Nephron (organoid): ENCODE results near the gene TACC3.

Experiments
- H3K27ac Mint-ChIP-seq, 3 experiments: 2 replicates each; pipeline ENCODE4 v1.8.0; 2020; ENCODE audit warnings: mixed read lengths in 3 of 3, mild to moderate bottlenecking in 2 of 3, moderate library complexity in 1 of 3
- H3K27me3 Mint-ChIP-seq: 2 replicates; pipeline ENCODE4 v1.8.0; 2021; ENCODE audit warnings: low read depth, mild to moderate bottlenecking, moderate library complexity, mixed read lengths
- H3K36me3 Mint-ChIP-seq: 2 replicates; pipeline ENCODE4 v1.8.0; 2020; ENCODE audit warnings: low read depth, mixed read lengths
- H3K4me1 Mint-ChIP-seq: 2 replicates; pipeline ENCODE4 v1.8.0; 2020; ENCODE audit warnings: mixed read lengths
- H3K4me3 Mint-ChIP-seq, 3 experiments: 2 replicates each; pipeline ENCODE4 v1.8.0; 2020; ENCODE audit warnings: mild to moderate bottlenecking in 3 of 3, mixed read lengths in 3 of 3, moderate library complexity in 2 of 3
- H3K9me3 Mint-ChIP-seq: 2 replicates; pipeline ENCODE4 v1.8.0; 2020; ENCODE audit warnings: mixed read lengths
- TF ChIP-seq, protein P1 (sequence below), 3 experiments: fragments of 200-600 bp; sonication (generic); IDR thresholded peaks; one replicate each; pipeline ENCODE4 v1.5.0; 2021; ENCODE audit warnings: antibody characterized with exemption in 3 of 3; ENCODE audit not compliant: unreplicated experiment in 3 of 3

Gene TACC3

GRCh38 chr4:1752284-1753041, 31.1 kb downstream of the TACC3 start:
- Mint-ChIP-seq H3K27ac (no peak overlapping the region), H3K27me3 (no peaks in the 10 kb centered on the region), H3K9me3 (no peaks in the 10 kb centered on the region), H3K4me3 (no peak overlapping the region), H3K36me3 (no peaks in the 10 kb centered on the region), H3K4me1 (no peaks in the 10 kb centered on the region)
- TF ChIP-seq, protein P1, sequence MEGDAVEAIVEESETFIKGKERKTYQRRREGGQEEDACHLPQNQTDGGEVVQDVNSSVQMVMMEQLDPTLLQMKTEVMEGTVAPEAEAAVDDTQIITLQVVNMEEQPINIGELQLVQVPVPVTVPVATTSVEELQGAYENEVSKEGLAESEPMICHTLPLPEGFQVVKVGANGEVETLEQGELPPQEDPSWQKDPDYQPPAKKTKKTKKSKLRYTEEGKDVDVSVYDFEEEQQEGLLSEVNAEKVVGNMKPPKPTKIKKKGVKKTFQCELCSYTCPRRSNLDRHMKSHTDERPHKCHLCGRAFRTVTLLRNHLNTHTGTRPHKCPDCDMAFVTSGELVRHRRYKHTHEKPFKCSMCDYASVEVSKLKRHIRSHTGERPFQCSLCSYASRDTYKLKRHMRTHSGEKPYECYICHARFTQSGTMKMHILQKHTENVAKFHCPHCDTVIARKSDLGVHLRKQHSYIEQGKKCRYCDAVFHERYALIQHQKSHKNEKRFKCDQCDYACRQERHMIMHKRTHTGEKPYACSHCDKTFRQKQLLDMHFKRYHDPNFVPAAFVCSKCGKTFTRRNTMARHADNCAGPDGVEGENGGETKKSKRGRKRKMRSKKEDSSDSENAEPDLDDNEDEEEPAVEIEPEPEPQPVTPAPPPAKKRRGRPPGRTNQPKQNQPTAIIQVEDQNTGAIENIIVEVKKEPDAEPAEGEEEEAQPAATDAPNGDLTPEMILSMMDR (IDR thresholded peaks at IDR 0.05; ENCODE audit: unreplicated experiment in 3 of 3), result peak in 1 of 3 experiments; percentile 10

DNA sequence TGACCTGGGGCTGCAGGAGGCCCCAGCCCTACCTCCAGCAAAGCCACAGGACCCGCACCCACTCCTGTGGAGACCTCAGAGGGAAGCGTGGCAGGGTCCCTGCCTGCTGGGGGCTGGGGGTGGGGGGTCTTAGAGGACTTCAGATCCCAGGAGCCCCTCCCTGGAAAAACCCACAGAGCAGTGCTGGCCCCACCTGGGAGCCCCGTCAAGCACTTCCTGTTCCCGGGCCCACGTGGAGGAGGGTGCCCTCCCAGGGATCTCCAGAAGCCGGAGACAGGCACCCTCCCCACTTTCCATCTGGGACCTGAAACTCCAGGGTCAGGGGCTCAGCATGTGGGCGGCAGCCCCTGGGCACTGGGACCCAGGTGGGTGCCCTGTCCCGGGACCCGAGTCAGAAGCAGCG, 32.0 kb downstream of the TACC3 start:
- TF ChIP-seq, protein P1 (IDR thresholded peaks at IDR 0.05; ENCODE audit: unreplicated experiment in 3 of 3), result no peak
- Mint-ChIP-seq H3K4me1 (no peaks in the 10 kb centered on the region), H3K27ac (no peak overlapping the region), H3K4me3 (no peak overlapping the region), H3K36me3 (no peaks in the 10 kb centered on the region), H3K27me3 (no peaks in the 10 kb centered on the region), H3K9me3 (no peaks in the 10 kb centered on the region)

DNA sequence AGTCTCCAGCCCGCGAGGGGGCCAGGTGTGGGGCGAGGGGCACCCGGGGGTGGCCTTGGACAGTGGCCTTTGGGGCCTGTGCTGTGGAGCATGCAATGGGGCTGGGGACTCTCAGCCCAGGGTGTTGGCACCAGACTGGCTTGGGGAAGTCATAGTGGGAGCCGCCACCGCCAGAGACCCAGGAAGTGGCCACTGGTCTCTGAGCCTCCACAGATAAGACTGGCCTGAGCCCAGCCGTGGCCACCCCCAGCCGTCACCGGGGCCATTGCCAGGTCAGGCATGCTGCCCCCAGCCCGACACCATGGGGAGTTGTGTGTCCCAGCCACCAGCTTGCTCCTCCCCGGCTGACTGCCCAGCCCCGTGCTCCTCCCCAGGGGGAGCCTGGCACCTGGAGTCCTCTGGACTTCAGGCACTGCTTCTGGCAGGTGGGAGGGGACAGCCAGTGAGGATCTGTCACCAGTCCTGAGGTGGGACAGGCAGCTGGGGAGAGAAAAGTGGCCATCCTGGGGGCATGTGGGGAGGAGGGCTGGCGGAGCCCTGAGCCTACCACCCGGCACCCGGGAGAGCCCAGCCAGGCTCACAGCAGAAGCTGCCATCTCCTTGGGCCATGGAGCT, 32.5 kb downstream of the TACC3 start:
- Mint-ChIP-seq H3K9me3 (no peaks in the 10 kb centered on the region), H3K27me3 (no peaks in the 10 kb centered on the region), H3K36me3 (no peaks in the 10 kb centered on the region), H3K4me1 (no peaks in the 10 kb centered on the region), H3K27ac (no peak overlapping the region), H3K4me3 (no peak overlapping the region)
- TF ChIP-seq, protein P1 (IDR thresholded peaks at IDR 0.05; ENCODE audit: unreplicated experiment in 3 of 3), result no peak

- TF ChIP-seq, protein P1 (IDR thresholded peaks at IDR 0.05; ENCODE audit: unreplicated experiment in 3 of 3), result no peak
- Mint-ChIP-seq H3K9me3 (no peaks in the 10 kb centered on the region), H3K27ac (no peak overlapping the region), H3K36me3 (no peaks in the 10 kb centered on the region), H3K4me1 (no peaks in the 10 kb centered on the region), H3K4me3 (no peak overlapping the region), H3K27me3 (peaks cover 2% of the 10 kb centered on the region)
These were observed 33.0 kb downstream of the TACC3 start for GRCh38 chr4:1754336-1754735.

DNA sequence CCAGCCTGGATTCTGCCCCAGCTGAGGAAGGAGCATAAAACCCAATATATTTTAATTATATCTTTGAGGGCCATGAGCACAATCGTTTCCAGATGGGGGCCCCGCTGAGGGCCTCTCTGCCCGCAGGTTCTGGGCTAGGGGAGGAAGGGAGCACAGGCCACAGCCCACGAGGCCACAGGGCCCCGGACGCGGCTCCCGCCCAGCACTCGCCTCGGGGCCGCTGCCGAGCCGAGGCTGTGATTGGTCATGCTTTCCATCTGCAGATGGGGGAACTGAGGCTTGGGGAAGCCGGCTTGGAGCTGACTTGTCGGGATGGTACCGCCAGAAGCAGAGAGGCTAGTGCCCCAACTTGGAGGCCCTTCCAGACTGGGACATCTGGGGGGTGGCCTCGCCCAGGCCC, 34.0 kb downstream of the TACC3 start:
- Mint-ChIP-seq H3K27ac (no peak overlapping the region), H3K4me3 (no peak overlapping the region), H3K27me3 (peaks cover 8% of the 10 kb centered on the region), H3K9me3 (no peaks in the 10 kb centered on the region), H3K4me1 (no peaks in the 10 kb centered on the region), H3K36me3 (no peaks in the 10 kb centered on the region)
- TF ChIP-seq, protein P1 (IDR thresholded peaks at IDR 0.05; ENCODE audit: unreplicated experiment in 3 of 3), result no peak

- no peak overlapping the region for H3K27ac Mint-ChIP-seq
- H3K27me3 Mint-ChIP-seq, result peaks cover 8% of the 10 kb centered on the region
- H3K9me3 Mint-ChIP-seq, result no peaks in the 10 kb centered on the region
- no peaks in the 10 kb centered on the region for H3K4me1 Mint-ChIP-seq
- H3K36me3 Mint-ChIP-seq, result no peaks in the 10 kb centered on the region
- no peak overlapping the region for H3K4me3 Mint-ChIP-seq
- TF ChIP-seq, protein P1 (IDR thresholded peaks at IDR 0.05; ENCODE audit: unreplicated experiment in 3 of 3), result no peak
These were observed 34.8 kb downstream of the TACC3 start for GRCh38 chr4:1756079-1756478.
